Neural progenitor cell (in vitro differentiated cells): ENCODE data around the gene CAPN12.

ENCODE experiments used
- CTCF ChIP-seq: fragments of 200-600 bp; sonication (generic); IDR thresholded peaks from 2 replicates; pipeline ENCODE4 v1.5.1; 2017; ENCODE audit warnings: antibody characterized with exemption, mild to moderate bottlenecking
- EZH2 ChIP-seq: fragments of 200-600 bp; sonication (generic); IDR thresholded peaks from 2 replicates; pipeline ENCODE4 v1.6.1; 2017; ENCODE audit warnings: antibody characterized with exemption, mild to moderate bottlenecking, moderate library complexity

- TF ChIP-seq CTCF (no peak), EZH2 (no peak)
Observed at GRCh38 chr19:38695317-38695683, 49.0 kb downstream of the CAPN12 start.
